GM18508 (cell line): ENCODE results near the gene CAVIN2.

Experiments
- ATAC-seq: cut with Tn5 transposase; IDR thresholded peaks from one replicate; pipeline ENCODE4 v1.9.1; 2021; ENCODE audit warnings: moderate number of reproducible peaks; ENCODE audit not compliant: insufficient read depth, unreplicated experiment

Gene CAVIN2

DNA sequence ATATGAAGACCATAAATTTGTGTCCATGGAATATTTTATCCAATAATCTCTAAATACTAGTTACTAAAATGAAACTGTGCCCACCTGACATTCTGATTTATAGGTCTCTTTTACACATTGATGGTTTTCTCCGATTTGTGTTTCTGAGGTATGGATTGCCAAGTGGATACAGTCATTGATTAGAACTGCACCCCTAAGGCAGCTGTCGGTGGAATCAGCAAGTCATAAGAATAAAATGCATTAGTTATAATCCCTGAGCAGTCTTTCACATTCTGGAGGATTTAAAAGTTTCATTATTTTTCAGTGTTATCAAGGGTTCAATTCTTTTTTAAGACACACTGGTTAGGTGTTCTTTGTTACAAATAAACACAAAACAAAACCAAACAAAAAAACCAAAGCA, 6.0 kb downstream of the CAVIN2 start:
- no peak for ATAC-seq

DNA sequence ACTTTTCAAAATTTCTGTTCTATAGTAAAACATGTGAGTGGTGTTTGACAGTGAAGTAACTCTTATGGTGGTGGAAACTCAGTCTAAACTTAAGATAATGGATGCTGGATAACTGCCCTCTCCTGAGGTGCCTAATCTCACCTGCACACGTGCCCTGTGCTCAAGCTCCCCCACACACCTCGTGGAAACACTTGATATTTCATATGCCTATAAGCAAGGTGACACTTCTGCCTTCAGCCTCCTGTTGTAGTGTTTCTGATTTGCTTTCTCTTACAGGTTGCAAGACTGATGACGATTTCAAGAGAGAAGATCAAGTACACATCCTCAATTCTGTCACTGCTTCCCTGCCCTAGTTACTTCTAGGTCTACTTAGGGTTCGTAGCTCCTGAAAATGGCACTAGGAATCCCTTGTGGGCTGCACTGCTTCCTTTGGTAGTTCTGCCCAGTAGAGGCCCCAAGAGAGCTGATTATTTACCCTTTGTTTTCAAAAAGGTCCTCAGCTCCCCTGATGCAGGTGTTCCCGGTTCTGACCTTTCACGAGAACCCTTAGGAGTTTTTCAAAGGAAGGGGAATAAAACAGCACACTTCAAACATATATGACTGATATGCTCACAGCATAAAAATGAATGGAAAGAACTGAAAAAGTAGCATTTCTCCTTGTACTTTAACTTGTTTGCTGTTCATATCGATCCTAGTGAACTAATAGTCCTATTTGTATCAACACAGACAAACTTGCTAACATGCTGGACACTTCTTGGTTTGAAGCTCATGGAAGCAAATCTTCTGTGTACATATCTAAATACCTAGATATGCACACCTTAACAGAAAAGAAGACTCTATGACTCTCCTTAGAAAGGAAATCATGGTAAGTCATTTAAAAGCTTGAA, 6.7 kb downstream of the CAVIN2 start:
- no peak for ATAC-seq

DNA sequence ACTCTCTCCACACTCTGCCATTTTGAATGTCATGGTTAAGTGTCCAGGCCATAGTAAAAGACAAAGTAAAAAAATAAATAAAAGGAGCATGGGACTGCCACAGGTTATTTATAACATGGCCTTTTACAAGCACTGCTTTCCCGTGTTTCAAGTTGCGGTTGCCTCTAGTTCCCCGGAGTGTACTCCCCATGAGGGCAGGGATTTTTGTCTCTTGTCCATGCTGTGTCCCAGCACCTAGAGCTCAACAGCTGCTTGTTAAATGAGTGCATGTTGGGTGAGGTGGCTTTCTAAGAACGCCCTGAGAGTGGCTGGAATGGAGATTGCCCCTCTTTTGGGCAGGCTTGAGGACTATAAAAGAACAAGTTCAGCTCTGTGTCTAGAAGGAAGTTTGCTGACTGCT, 8.4 kb downstream of the CAVIN2 start:
- no peak for ATAC-seq

DNA sequence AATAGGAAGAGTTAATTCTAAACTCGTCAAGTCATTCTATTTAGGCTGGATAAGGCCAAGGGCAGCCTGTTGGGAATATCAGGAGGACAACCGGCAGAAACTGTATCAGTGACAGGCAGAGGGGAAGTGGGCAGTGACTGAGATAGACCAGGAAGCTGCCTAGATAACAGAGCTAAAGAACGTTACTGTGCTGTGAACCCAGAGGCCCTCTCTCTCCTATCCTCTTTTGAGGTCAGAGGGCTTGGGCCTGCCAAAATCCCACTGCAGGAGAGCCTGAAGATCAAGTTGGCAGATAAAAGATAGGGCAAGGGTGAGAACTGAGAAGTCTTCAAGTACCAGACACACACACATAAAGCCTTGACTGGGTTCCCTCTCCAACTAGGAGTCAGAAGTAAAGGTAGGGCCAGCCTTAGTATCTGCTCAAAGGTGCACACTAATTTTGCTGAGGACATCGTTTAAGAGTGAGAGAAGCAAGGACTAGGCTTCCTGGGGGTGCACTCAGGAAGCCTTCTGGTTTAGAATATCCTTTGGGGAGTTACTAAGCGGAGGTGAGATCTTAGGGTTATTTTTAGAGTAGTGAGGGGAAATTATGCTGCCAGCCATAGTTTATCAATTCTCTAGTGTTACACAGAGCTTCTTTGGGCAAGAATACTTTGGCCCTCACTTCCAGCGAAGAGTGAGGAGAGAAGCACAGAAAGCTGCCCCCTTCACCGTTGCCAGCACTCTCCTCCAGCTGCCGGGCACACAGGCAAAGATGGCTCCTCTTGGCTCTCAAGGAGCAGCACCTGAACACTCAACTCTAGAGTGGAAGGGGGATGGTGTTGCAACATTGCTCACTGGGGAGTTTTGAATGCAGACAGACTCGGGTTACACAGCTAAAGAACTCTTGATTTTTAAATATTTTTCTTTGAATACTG, 9.8 kb downstream of the CAVIN2 start:
- ATAC-seq, result no peak

DNA sequence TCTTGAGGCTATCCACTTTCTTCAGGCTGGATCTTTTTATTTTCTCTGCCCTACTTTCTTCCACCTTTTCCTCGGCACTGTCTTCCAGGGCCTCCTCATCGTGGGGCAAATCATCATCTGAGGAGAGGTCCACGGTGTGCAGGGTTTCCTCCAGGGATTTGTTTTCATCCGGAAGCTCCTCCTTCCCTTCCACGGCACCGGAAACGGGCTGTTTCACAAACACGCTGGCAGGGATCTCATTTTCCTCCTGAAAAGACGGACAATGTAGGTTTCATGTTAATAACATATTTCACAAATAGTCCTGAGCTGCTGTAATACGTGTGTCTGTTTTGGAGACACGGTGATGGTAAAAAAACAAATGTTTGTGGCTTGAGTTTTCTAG, 10.4 kb downstream of the CAVIN2 start:
- ATAC-seq, result no peak

DNA sequence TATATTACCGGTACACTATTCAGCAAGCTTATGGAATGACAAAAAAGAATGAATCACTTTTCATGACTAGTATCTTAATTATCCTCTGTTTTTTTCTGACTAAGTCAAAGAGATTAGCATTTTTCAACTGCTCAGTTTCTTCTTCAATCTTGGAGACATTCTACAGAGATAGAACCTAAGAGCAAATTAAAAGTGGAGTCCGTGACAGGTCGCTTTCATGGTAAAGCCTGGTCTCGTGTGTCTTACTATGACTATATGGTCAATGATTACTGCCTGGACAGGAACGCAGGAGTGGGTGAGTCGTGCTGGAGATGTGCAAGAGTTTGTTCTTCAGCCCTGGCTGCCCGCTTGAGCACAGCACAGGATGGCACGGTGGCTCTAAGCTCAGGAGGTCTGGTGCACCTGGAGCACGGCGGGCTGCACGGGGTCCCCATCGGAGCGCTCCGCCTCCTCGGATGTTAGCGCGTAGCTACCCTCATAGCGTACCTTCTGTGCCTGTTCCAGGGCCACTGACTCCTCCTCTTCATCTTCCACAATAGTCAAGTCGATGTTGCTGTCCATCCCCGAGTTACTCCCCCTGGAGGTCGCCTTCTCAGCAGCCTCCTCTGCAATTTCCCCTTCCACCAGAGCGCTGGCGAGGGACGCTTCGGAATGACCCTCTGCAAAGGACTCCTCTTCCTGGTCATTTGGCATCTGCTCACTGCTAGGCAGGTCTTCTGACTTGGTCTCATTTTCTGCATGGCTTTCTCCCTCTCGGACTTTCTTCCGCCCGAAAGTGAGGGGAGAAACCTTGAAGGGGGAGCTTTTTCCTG, 11.1 kb downstream of the CAVIN2 start:
- no peak for ATAC-seq

DNA sequence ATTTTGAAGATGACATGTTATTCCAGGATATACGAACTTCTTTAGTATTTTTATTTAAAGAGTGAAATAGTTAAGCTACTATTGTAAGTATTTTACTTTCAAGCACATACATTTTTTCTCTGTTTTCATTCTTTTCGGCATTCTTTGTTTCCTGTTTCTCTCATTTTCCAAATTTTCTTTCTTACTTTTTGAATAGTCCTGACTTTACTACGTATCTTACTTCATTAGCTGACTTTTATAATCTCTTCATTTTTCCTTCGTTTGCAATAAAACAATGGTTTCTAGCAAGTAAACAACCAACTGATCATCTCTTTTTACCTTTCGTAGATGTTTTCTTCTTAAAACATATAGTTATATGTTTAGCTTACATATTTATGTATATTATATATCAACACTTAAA, 11.8 kb downstream of the CAVIN2 start:
- no peak for ATAC-seq

DNA sequence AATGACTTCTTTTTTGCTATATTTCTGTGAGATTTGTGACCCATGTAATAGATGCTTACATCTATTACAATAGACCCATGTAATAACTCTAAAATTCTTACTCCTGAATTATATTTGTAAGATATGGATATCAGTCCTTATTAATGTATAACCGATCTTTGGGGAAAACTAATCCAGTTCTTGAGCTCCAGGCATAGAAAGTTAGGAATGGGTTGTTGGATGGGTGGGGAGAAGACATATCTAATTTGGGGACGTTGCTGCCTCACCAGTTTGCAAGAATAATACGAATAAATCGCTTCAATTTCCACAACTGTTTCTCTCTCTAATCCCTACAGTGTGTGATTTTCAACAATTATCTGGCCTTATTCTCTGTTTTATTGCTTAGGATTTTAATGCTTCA, 13.5 kb downstream of the CAVIN2 start:
- no peak for ATAC-seq

DNA sequence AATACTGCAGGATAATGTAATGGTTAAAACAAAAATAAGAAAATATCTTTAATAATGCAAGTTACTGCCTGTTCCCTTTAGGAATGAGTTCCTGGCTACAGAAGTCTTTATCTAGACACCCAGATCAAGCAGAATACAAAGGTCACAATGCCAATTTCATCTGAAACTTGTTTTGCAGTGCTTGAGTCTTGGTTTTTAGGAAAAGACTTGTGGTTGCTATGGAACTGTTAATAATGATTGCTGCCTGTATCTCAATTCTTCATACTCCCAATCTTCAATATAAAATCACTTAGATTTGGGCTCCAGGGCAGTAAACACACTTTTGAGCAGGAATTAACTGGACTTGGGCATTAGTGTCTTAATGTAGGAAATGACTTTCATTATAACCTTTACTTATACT, 14.2 kb downstream of the CAVIN2 start:
- ATAC-seq, result no peak

DNA sequence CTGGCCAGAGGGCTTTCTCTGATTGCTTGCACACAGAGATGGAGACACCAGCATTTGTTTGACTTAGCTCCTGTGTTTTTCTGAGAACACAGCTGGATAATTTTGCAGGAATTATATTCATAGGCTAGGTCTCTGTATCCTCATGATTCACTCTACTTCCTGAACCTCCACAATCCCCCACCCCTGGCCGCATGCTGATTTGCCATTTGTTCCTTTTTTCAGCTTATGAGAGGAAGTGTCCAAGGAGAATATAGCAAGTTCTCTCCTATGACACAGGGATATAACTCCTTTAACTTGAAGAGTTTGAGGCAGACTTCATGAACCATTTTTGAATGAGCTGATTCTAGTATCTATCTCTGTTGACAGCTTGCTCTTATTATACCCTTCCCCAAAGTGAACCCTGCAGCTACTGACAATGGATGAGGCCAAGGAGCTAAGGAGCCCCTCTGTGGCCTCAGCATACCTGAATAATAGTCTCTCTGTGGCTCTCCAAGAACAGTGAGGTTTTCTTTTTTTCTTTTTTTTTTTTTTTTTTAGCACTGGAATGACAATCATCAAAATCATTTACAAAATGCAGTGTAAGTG, 15.4 kb downstream of the CAVIN2 start:
- no peak for ATAC-seq

DNA sequence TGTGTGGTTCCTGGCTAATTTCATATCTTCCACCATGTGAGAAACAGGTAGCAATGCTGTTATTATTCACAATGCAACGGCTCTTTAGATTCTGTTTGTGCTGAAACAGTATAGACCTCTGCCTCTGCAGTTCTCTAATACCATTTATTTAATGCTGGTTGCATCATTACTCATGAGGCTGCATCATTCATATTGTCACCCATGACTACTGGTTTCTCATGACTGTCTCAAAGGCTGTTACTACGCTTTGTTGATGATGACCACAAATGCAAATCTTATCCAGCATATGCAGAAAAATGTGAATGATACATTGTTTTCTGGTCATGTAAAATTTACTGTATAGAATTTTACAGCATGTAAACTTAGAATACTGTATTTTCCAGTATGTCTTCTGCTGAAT, 22.5 kb downstream of the CAVIN2 start:
- ATAC-seq, result no peak

DNA sequence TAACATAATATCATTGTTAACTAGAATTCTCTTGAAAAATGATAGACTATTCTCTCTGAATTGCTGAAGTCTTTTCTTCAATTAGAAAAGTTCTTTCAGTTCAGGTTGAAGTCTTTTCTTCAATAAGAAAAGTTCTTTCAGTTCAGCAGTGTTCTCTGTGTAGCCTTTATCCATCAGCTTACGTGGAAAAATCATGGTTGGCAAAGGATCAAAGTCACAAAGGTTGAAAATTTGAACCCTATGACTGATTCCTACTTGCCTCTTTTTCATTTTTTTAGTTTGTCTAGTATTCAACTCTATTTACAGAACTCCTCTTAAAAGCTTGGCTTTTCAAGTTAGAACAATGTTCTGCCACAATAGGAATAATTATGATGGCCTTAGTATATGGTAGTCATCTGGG, 25.8 kb downstream of the CAVIN2 start:
- no peak for ATAC-seq

DNA sequence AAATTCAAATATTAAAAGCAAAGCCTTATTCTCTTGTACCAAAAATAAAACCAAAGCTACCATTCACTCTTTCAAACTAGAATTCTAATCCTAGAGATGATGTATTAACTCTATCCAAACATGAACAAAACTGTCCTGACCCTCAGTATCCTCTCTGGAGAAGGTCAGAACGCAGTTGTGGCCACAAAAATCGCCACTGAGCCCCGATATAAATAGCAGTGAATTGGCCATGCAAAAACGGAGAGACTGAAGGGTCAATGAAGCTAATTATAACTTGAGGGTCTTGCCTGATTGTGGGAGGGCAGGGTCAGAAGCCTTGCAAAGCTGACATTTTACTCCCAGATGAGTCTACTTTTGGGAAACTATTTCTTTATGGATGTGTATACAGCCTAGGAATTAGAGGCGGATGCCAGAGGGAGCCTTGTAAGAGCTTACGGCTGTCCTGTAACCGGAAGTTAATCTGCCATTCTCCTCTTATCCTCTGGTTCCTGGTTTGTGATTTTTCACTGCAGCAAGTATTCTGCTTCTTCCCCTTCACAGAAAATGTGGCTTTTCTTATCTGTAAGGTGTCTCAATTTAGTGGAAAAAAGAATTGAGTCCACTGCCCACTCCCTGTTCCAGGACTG, 28.1 kb downstream of the CAVIN2 start:
- no peak for ATAC-seq

DNA sequence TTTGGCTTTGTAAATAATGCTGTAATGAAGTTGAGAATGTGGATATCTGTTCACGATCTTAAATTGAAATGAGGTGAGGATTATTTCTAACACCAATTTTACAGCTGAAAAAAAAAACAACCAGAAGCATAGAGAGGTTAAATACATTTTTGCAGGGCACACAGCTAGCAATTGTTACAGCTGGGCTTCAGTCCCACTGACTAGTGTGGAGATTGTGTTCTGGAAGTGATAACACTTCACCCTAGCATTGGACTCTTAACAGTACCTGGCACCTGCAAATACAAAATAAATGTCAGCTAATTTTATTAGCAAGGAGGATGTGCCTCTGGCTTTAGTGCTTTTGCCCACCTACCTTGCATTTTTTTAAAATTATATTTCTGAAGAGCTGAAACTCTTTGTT, 28.8 kb downstream of the CAVIN2 start:
- ATAC-seq, result no peak

DNA sequence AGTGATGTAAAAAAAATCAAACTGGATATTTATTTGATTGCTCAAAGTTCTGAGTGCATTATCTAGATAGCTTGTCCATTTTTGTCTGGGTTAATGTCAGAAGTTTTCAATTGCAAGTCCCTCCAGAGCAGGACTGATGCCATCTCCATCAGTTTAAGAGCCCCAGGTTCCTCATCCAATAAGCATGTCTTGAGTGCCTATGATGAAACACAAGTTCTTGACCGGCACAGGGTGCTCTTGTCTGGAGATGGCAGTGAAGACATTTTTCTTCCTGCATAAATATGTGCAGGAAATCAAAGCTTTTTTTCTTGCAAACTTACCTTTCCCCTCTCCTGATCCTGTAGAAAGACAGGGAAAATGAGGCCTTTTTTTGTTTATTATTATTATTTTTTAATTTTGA, 31.9 kb downstream of the CAVIN2 start:
- no peak for ATAC-seq

DNA sequence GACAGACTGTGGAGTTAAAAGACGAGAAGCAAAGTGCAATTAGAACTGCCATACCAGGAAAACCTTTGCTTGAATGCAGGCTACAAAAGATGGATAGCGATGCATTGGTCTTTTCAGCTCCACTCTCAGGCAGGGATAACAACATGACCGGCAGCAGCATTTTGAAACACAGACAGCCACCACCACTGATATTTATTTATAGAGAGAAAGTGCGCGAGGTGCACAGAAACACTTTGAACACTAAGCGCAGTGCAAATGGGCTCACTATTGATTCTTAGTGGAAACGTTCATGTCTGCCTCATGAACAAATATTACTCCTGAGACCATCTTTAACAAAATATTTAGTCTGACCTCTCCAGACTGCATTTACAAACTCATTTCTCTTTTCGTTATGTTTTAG, 32.9 kb downstream of the CAVIN2 start:
- ATAC-seq, result no peak

DNA sequence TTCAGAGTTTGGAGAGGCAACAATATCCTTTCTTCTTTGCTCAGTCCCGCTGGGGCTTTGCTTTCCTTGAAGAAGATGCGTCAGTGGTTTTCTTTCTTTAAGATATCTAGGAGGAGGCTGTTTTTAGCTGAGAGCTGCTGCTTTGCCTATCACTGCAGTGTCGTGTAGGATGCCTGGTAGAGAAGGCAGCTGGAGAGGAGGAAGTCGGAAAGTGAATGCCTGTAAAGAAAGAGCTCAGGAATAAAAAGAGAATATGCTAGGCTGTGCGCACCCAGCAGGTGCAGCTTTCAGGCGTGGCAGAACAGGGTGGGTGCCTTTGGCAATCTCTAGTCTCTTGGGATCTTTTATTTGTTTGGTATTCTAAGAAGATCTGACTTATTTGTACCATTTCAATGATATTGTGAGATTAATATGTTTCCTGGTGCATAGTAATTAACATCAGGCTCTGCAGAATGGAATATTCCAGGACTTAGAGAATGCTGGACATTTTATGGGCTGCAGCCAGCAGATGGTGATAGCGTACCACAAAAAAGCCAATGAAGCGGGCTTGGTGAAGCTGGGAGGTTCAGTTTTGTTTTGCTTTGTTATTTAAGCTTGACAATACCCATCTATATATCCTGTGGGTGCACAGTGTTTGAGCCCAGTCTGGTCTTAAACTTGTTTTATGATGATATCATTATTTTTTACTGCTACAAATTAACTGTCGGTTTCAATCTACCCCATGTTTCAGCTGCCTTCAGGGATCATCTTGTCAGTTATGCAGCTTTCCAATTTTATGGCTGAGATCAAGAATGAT, 34.9 kb downstream of the CAVIN2 start:
- no peak for ATAC-seq

DNA sequence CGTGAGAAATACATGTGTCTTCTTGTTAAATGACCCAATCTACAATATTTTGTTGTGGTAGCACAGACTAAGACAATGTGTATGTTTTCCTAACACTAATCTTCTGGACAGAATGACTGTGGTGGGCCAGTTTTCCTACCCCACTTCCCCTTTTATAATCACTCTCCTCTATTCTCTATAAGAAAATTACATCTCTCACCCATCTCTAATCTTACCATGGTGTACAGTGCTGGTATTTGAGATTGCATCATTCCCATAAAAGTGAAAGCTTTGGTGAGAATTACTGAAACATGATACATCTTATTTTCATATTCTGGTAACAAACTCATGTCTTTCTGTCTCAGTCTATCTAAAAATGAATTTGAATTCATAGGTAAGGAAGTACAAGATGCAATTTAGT, 40.5 kb downstream of the CAVIN2 start:
- no peak for ATAC-seq

DNA sequence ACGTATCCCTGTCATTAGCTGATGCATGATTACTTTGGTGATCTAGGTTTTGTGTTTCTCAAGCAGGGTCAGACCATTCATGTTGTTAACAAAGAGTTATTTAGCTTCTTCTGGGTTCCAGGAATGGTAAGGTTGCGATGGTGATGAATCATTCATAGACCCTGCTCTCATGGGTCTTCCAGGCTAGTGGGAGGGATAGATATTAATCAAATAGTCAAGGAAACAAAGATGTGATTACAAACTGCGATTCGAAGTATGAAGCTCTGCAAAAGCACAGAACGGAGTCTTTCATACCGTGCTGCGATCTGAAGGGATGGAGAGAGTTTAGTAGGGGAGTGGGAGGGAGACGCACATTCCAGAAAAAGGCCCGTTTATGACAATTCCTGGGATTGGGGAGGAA, 42.1 kb downstream of the CAVIN2 start:
- ATAC-seq, result no peak
